Lower leg skin (tissue), 4 donors: Measurements from ENCODE around the gene PIGN. TPM values are rescaled to one million over a fixed set of nuclear protein-coding genes. Genes with fewer than 3 reads are reported as not detected.
A peak's percentile ranks its signal among the peaks of the same experiment; 100 is the strongest.

Source experiments
- DNase-seq, 2 donors: peaks; one replicate each; pipeline ENCODE4 v3.0.0-alpha.2; 2019; ENCODE audit warnings: low spot score in 2 of 2
- H3K4me3 ChIP-seq: fragments of 200-600 bp; sonication (generic); 2 replicates; pipeline ENCODE4 v1.5.1; 2017; ENCODE audit warnings: mild to moderate bottlenecking, low read depth; ENCODE audit not compliant: poor library complexity, severe bottlenecking
- POLR2A ChIP-seq, 2 donors: fragments of 450-650 bp; IDR thresholded peaks; one replicate each; pipeline ENCODE4 v1.6.1; 2016 to 2017; ENCODE audit warnings: antibody characterized with exemption in 2 of 2, mild to moderate bottlenecking in 1 of 2, moderate library complexity in 1 of 2
- WGBS, 2 donors: methylation state at CpG; one replicate each; pipeline ENCODE4 v1.1.5; 2018; 5-methylcytosine and 5-hydroxymethylcytosine counted together
- intact Hi-C: fragments of 100-400 bp; cut with DNase I; formaldehyde crosslinking; loops from one replicate; pipeline ENCODE4 v1.15.0; 2023; ENCODE audit warnings: low total_unique reads
- total RNA-seq, 4 donors: library from RNA; depleted of rRNA; stranded (reverse); fragments of >200 nt; gene quantifications; one replicate each; pipeline ENCODE4 v1.1.0, GENCODE V29; 2016
- TF ChIP-seq, protein P1 (sequence below), 3 donors: fragments of 450-650 bp; IDR thresholded peaks; one replicate each; pipeline ENCODE4 v1.5.1; 2016; ENCODE audit warnings: antibody characterized with exemption in 3 of 3, mild to moderate bottlenecking in 3 of 3, moderate library complexity in 2 of 3

PIGN gene
- total RNA-seq, 4 donors from 2014 or later: 23.6 to 35.6 (median 31.7) TPM

DNA sequence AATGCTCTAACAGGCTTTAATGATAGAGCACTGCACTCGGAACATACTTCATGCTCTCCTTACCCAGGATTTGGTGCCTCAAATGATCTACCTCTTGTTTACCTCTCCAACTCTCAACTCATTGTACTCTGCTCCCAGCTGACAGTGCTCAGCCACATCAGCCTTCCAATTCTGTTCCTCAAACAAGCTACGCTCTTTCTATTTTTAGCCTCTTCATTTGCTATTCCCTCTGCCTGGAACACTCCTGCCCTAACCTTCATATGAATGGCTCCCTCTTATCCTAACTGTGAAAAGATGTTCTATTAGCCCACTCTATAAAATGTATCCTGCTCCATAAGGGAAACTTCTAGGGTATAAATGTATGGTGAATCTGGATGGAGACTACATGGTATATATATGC, 42.5 kb downstream of the PIGN start:
- no peak for DNase-seq
- H3K4me3 ChIP-seq: no peak overlapping the region
- WGBS, 2 donors: 96 to 97% methylated on average over 2 of the region's 2 CpGs
- intact Hi-C loops: no loop called here
- TF ChIP-seq, protein P1, sequence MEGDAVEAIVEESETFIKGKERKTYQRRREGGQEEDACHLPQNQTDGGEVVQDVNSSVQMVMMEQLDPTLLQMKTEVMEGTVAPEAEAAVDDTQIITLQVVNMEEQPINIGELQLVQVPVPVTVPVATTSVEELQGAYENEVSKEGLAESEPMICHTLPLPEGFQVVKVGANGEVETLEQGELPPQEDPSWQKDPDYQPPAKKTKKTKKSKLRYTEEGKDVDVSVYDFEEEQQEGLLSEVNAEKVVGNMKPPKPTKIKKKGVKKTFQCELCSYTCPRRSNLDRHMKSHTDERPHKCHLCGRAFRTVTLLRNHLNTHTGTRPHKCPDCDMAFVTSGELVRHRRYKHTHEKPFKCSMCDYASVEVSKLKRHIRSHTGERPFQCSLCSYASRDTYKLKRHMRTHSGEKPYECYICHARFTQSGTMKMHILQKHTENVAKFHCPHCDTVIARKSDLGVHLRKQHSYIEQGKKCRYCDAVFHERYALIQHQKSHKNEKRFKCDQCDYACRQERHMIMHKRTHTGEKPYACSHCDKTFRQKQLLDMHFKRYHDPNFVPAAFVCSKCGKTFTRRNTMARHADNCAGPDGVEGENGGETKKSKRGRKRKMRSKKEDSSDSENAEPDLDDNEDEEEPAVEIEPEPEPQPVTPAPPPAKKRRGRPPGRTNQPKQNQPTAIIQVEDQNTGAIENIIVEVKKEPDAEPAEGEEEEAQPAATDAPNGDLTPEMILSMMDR (IDR thresholded peaks at IDR 0.05): no peak
- TF ChIP-seq POLR2A (IDR thresholded peaks at IDR 0.05): no peak

DNA sequence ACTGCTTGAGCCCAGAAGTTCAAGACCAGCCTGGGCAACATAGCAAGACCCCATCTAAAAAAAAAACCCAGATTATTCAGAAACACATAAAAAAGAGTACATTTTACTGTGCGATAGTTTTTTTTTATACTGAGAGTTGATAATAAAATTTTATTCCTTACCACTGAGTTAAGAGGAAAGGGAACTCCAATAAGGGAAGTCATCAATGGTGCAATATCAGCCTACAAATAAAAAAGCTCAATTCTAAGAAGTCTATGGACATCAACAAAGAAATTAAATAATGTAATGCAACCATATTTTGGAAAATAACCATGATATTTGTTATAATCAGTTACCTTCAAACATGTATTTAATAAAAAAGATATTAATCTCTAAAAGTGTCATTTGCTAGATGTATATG, 46.6 kb downstream of the PIGN start:
- no peak overlapping the region for H3K4me3 ChIP-seq
- WGBS, 2 donors: 0 to 93% methylated on average over 1 of the region's 1 CpG
- no peak for TF ChIP-seq POLR2A (IDR thresholded peaks at IDR 0.05)
- TF ChIP-seq, protein P1 (IDR thresholded peaks at IDR 0.05): no peak
- intact Hi-C loops: no loop called here
- DNase-seq: no peak

DNA sequence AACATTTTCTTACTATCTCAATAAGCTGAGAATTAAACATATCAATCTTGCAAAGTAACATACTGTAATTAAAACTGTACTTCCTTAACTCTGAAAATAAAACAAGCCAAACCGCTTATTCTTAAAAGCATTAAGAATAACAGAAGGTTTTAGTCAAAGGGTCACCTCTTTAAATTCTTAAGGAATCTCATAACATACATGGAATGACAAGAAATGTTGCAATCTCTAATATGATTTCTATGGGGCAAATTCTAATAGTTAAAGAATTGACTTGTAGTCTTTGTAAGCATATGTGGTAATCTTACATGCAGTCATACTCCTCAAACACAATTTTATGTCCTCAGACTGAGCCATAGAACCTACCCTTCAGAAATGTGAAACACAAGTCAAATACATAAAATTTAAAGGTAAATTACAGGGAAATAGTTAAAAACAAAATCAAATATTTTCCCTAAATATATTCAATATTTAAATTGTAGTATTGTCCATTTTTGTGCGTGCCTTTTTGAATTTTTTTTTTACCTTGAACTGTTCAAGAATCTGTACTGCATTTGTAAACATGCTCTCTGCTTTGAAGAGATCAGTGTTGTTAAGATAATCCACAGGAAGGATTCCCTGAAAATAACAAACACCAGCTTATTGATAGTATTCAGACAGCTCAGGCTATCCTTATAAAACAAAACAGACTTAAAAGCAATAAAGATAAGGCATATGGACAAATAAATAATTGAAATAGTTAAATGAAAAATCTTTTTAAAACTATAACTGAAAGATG, 48.2 kb downstream of the PIGN start:
- TF ChIP-seq, protein P1 (IDR thresholded peaks at IDR 0.05): no peak
- no peak for TF ChIP-seq POLR2A (IDR thresholded peaks at IDR 0.05)
- H3K4me3 ChIP-seq: no peak overlapping the region
- DNase-seq: no peak
- 49 to 68% methylated on average over 2 of the region's 2 CpGs for WGBS, 2 donors
- intact Hi-C loops: no loop called here

DNA sequence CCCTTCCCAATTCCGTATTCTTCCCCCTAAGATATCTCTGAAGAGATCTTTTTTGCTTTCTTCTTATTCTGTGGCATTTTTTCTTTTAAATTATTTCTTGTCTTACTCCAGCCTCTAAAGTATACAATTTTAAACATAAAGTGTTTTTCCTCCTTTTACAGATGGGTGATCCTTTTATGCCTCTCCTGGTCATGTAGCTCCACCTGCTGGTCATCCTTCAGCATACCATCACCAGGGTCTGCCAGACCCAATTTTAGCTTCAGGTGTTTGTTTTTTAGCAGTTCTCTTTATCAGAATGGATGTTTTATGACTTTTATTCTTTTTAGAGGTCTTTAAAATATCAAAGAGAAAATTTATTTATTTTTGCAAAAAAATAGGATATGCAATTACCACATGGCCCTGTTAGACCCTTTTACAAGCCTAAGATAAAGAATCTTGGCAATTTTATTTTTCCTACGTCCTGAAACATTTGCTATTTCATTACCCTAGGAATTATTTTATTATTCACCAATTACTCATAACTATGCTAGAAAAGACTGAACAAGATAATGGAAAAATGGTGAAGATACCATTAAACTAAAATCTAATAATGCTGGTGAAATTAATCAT, 55.5 kb downstream of the PIGN start:
- WGBS, 2 donors: 65 to 87% methylated on average over 2 of the region's 2 CpGs
- no peak for DNase-seq
- intact Hi-C loops: no loop called here
- no peak for TF ChIP-seq POLR2A (IDR thresholded peaks at IDR 0.05)
- TF ChIP-seq, protein P1 (IDR thresholded peaks at IDR 0.05): peak in 1 of 3 donors; percentile 88
- H3K4me3 ChIP-seq: no peak overlapping the region

DNA sequence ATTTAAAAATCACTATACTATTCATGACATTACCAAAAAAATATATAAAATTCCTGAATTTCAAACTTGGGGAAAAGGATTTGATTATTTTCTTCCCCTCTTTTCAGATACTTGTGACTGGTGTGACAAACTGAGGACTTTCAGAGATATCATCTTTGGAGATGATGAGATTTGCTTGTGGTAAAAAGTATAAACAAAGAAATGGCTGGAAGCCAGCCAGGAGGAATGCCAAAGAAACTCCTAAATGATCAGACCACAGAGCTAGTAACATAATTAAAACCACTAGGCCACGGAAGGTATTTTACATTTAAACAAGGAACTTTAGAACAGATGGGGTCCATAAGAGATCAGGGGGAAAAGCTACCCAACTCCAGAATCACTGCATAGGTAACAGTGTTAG, 58.7 kb downstream of the PIGN start:
- intact Hi-C loops: no loop called here
- no peak for DNase-seq
- 17 to 34% methylated on average over 1 of the region's 1 CpG for WGBS, 2 donors
- TF ChIP-seq POLR2A (IDR thresholded peaks at IDR 0.05): no peak
- TF ChIP-seq, protein P1 (IDR thresholded peaks at IDR 0.05): no peak
- H3K4me3 ChIP-seq: no peak overlapping the region
